CD4-positive, alpha-beta T cell treated with Interleukin-21 for 1 hour (primary cell): Measurements from ENCODE around the gene NFE2L3.

ENCODE experiments used
- DNase-seq: peaks from one replicate; pipeline ENCODE4 v3.0.0-alpha.2; 2020

The NFE2L3 gene

DNA sequence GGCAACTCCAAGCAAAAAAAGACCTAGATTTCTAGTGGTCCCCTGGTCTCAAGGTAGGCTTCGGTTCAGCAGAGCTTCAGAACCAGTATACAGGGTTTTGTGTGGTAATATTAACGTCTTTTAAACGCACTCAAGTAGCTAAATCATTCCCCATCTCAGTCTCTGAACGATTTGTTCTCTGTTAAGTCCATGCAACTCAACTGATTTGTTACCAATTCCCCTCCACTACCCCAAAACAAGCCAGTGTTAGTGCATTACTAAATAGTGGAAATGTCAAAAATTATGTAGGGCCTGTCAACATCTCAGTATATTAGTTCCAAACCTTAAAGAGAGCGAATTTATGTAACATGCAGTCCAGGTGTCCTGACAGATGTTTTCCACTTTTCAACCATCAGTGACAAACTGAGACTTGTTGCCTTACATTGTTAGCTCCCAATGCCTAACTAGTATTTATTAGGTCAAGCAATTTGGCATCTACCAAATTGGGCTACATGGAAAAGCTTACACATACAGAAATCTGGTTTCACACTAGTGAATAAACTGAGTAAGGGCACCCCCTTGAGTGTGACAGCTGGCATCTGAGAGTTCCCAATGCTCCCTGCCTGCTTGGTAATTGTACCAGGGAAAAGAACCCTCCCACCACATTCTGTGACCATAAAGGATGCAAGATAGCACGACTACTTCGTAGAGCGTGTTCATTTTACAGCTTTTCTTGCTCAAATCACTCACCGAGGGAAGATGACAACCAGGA lies 36.4 kb downstream of the NFE2L3 start:
- no peak for DNase-seq

- peak; percentile 41 for DNase-seq
Measured at GRCh38 chr7:26188957-26189541, 37.1 kb downstream of the NFE2L3 start.

- peak; percentile 32 for DNase-seq
Measured at GRCh38 chr7:26189697-26190096, 37.7 kb downstream of the NFE2L3 start.

DNA sequence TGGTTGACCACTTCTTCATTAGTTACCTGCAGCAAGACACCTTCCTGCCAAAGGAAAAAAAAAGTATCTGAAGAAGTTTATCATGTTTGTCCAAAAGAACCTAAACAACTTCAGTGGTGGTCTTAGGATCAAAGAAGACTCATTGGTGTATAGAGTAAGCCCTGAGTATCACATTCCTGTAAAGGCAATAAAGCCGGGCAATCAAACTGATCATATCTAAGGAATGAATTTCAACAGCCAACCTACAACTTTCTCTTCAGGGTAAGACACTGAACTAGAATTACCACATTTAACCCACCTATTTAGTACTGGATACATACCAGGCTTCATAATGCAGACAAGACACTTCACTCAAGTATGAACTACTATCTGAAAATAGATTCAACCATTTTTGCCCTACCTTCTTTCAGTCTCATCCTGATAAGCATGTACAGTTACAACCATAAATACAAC lies 38.4 kb downstream of the NFE2L3 start:
- DNase-seq, result peak; percentile 28

DNA sequence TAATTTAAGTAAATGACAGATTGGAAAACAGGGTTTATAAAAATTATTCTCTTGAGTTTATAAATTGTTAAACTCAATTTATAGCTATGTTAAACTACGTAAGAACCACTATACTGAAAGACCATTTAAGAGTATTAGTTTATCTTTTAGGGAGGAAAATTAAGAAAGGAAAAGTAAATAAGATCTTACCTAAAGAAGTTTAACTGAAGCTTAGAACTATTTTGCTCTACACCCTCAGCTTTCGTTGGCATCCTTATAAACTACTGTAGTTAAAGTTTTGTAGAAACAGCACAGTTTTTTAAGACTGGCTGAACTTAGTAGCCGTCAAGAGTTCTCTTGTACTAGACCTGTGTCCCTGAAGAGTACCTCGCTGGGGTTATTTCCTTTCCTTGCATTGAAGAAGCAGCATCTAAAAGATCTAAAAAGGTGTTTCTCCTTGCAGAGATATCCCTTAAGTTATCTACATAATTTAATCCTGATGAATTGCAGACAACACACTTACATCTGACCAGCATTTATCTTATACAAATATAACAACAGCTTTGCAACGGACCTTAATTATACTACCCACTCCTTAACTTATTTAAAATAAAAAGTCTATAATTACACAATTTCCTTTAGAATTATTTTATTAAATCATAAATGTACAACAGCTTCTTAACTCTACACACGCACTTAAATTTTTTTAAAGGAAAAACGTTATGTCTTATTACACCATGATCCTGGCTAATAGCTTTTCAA lies 39.4 kb downstream of the NFE2L3 start:
- no peak for DNase-seq

- DNase-seq, result no peak
Measured at GRCh38 chr7:26191974-26192479, 40.0 kb downstream of the NFE2L3 start.

DNA sequence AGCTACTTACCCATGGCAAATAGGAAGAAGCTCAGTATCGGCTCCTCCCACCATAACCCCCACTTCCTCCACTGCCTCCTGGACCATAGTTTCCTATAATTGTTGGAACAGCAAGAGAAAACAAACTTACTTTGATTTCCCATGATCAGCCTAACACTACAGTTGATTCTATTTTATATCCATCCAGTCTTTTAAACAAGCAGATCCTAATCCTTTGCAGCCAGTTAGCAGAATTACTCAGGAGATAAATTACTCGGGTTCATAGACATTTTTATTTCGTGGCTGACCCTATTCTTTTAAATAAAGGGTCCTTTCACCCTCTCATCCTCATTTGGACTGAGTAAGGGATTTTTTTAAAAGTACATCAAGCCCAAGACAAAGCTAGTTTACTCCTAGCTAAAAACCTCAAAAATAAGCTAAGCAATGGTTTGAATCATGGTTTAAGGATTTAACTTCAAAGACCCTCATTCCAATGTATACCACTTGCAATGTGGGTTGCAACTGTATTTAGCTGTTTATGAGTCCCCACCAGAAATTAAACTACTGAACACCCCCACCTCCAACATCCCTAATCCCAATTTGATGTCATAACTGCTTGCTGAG lies 40.6 kb downstream of the NFE2L3 start:
- no peak for DNase-seq

DNA sequence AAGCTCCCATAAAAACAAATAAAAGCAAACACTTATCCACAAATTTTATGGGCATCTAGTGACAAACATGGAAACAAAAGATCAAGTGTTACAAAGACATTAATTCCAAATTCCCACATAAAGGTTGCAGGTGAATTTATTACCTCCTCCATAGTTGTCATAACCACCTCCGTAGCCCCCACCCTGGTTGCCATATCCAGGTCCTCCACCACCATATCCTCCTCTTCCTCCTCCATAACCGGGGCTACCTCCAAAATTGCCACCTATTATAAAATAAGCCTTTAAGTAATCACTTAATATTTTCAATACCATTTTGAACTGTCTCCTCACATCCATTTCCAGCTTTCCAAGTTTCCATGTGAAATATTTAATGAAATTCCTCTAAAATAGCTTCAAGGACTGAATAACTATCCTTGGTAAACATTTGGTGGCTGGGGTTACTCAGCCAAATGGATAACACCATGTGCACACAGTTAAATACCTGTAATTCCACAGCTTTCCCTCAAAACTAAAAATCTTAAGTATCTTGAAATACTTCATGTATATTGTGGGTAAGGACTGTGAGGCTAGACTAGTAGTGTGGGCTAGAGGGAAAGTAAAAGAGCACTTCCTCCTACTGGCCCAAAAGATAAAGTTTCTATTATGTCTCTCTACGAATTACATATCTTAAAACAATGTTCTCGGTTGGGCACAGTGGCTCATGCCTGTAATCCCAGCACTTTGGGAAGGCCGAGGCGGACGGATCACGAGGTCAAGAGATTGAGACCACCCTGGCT lies 41.6 kb downstream of the NFE2L3 start:
- peak; percentile 26 for DNase-seq

- peak; percentile 30 for DNase-seq
Measured at GRCh38 chr7:26194764-26195163, 42.8 kb downstream of the NFE2L3 start.

- DNase-seq, result no peak
Measured at GRCh38 chr7:26195182-26195581, 43.2 kb downstream of the NFE2L3 start.

DNA sequence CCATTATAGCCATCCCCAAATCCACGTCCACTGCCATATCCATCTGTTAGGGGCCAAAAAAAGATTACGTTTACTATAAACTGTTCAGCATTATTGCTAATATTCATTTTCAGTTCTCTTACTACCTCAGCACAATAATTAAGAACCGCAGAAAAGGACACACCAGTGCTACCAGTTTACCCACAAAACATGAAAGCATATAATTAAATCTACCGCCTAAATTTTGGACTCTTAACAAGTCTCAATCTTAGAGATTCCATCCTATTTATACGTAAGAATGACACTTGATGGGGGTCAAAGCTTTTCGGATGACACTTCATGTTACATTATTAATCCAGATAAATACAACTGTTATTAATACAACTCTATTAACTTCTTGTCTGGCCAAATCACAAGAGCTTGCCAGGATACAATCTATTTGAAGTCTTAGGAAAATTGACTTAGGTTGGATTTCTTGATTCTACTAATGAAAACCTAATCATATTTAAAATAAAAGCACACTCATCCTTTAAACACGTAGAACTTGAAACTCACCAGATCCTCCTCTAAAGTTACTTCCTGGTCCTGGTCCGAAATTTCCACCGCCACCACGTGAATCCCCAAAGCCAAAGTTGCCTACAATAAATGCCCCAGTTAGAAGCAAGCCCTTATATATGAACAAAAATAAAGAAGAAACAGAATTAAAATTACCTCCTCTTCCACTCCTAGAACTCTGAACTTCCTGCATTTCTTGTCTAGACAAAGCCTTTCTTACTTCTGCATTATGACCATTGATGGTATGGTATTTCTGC lies 44.1 kb downstream of the NFE2L3 start:
- no peak for DNase-seq

DNA sequence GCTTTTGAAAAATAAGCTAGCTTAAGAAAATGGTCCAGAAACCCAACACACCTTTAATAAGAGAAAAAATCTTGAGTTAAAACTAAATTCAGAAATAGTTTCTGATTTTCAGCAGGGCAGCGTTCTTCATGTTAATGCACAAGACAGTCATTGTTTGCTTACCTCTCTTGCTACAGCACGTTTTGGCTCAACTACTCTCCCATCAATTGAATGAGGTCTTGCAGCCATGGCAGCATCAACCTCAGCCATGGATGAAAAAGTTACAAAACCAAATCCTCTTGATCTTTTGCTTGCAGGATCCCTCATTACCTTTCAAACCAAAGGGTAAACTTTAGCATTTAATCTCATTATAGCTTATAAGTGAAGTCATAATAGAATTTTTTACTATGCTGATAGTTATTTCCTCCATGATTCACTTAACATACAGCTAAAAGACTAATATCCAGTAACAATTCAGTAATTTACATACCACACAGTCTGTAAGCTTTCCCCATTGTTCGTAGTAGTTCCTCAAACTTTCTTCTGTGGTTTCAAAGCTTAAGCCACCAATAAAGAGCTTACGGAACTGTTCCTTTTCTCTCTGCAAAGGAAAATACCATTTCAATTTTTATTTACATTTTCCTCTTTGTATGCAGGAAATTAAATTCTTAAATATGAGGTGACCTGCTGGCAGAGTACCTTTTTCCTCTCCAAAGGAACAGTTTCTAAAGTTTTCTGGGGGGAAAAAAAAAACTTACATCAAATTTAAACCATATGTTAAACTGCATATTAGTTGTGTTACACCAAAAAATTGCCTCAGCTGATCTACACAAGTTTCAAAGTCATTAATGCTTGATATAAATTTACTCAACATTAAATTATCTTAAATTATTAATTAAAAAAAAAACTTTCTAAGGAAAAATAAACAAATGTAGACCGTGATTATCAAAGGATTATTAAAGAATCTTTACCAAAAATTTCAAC lies 45.4 kb downstream of the NFE2L3 start:
- no peak for DNase-seq

- DNase-seq, result peak; percentile 70
Measured at GRCh38 chr7:26198133-26198780, 46.3 kb downstream of the NFE2L3 start.

GRCh38 chr7:26198781-26199169 lies 46.8 kb downstream of the NFE2L3 start:
- DNase-seq, result no peak

GRCh38 chr7:26199301-26200037 lies 47.5 kb downstream of the NFE2L3 start:
- peak; percentile 78 for DNase-seq

GRCh38 chr7:26200038-26200443 lies 48.0 kb downstream of the NFE2L3 start:
- DNase-seq, result peak; percentile 72

GRCh38 chr7:26200444-26201246 lies 48.6 kb downstream of the NFE2L3 start, which contains the start of gene HNRNPA2B1:
TSS of gene HNRNPA2B1 (minus strand) at chr7:26200746. CDS start at chr7:26200577, 169 bp downstream.
- DNase-seq, result peak; percentile 99
